Body of pancreas (tissue), 4 donors: ENCODE data around the gene SLC19A3. TPM values are rescaled to one million over a fixed set of nuclear protein-coding genes. Genes with fewer than 3 reads are reported as not detected.
"Not testable (repeated sequence)": the region's sequence is repeated elsewhere in the genome, so short reads cannot be mapped to it uniquely, and the experiment has no call there.

Source experiments
- ATAC-seq: fragments of 150-250 bp; one replicate; pipeline ENCODE4 v1.9.1; 2016
- DNase-seq, 4 donors: peaks; one replicate each; pipeline ENCODE4 v3.0.0-alpha.2; 2019
- H3K27ac ChIP-seq, 4 donors: fragments of 200-600 bp; sonication (generic); 1 replicate in 3 of 4; 2 replicates in 1 of 4; pipeline versions ENCODE4 v1.5.1 to v1.6.1; 2016 to 2019; ENCODE audit warnings: mild to moderate bottlenecking in 1 of 4, mixed read lengths in 1 of 4, moderate library complexity in 1 of 4
- H3K27me3 ChIP-seq, 2 donors: fragments of 200-600 bp; sonication (generic); one replicate each; pipeline ENCODE4 v1.6.0; 2016; ENCODE audit warnings: mild to moderate bottlenecking in 1 of 2
- H3K36me3 ChIP-seq, 2 donors: fragments of 200-600 bp; sonication (generic); replicated peaks in 1 of 2; 2 replicates each; pipeline ENCODE4 v1.5.1; 2016; ENCODE audit warnings: low read depth in 2 of 2; ENCODE audit not compliant: insufficient read depth in 1 of 2
- H3K4me1 ChIP-seq: fragments of 200-600 bp; sonication (generic); one replicate; pipeline ENCODE4 v1.6.0; 2016
- H3K4me3 ChIP-seq, 2 donors: fragments of 200-600 bp; sonication (generic); 1 replicate in 1 of 2; 2 replicates in 1 of 2; pipeline ENCODE4 v1.5.1; 2016 to 2019
- H3K9me3 ChIP-seq, 3 donors: fragments of 200-600 bp; sonication (generic); 1 replicate in 2 of 3; 2 replicates in 1 of 3; pipeline ENCODE4 v1.5.1; 2016
- CTCF ChIP-seq, 7 experiments: fragments of 450-650 bp in 4 of 7; fragments of 200-600 bp in 3 of 7; sonication (generic) in 3 of 7; IDR thresholded peaks; one replicate each; pipeline ENCODE4 v1.5.1; 2016 to 2019; ENCODE audit warnings: antibody characterized with exemption in 7 of 7
- POLR2A ChIP-seq, 3 donors: fragments of 450-650 bp; IDR thresholded peaks; one replicate each; pipeline ENCODE4 v1.6.1; 2016; ENCODE audit warnings: antibody characterized with exemption in 3 of 3, mild to moderate bottlenecking in 2 of 3
- WGBS, 2 donors: methylation state at CpG; one replicate each; pipeline ENCODE4 v1.1.5; 2017; 5-methylcytosine and 5-hydroxymethylcytosine counted together
- intact Hi-C: fragments of 100-400 bp; cut with DNase I; formaldehyde crosslinking; loops from one replicate; pipeline ENCODE4 v1.15.1; 2023
- total RNA-seq, 2 donors: library from RNA; depleted of rRNA; stranded (reverse); fragments of >200 nt; gene quantifications; one replicate each; pipeline ENCODE4 v1.1.0, GENCODE V29; 2016

Gene SLC19A3
- total RNA-seq, 2 donors from 2014 or later: 11.7 to 23.4 TPM

DNA sequence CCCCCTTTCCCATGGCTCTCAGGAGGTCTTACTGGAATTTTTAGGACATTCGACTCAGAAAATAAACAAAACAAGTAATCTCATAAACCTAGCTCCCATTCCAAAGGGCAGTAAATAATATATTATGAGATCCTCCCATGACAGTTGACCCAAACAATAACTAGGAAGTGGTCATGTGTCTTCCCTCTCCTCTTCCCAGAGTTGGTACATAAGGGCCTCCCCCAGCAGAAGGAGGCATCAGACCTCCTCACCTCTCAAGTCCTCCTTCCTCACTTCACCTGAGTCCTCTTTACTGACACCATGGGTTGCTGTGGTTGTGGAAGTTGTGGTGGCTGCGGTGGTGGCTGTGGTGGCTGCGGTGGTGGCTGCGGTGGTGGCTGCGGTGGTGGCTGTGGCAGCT, 10.2 kb upstream of the SLC19A3 start, which contains the start of gene SCYGR7:
SCYGR7 (plus strand) TSS at position 301 of the 400 bp plus-strand sequence; CDS start at position 301, 0 bp downstream.
- H3K27ac ChIP-seq: no peak within 1 kb of the TSS
- DNase-seq (no peak), ATAC-seq (no peak)
- H3K36me3 ChIP-seq: no peaks in the 10 kb centered on the region
- 59 to 89% methylated on average over 1 to 5 of the region's 5 CpGs for whole genome bisulfite sequencing, 2 donors
- no peak within 1 kb of the TSS for H3K4me3 ChIP-seq
- no peaks in the 10 kb centered on the region for H3K9me3 ChIP-seq
- TF ChIP-seq POLR2A (IDR thresholded peaks at IDR 0.05) (no peak), CTCF (IDR thresholded peaks at IDR 0.05) (no peak)
- H3K27me3 ChIP-seq: no peaks in the 10 kb centered on the region
- no peaks in the 10 kb centered on the region for H3K4me1 ChIP-seq
- intact Hi-C loops: no loop called here

- Histone ChIP-seq H3K9me3 (no peaks in the 10 kb centered on the region), H3K36me3 (no peaks in the 10 kb centered on the region), H3K4me1 (no peaks in the 10 kb centered on the region), H3K4me3 (no peak within 1 kb of the TSS), H3K27ac (no peak within 1 kb of the TSS), H3K27me3 (no peaks in the 10 kb centered on the region)
- intact Hi-C loops: no loop called here
- ATAC-seq: no peak
- 77 to 86% methylated on average over 6 to 15 of the region's 15 CpGs for WGBS, 2 donors
- DNase-seq: no peak
- TF ChIP-seq POLR2A (IDR thresholded peaks at IDR 0.05) (no peak), CTCF (IDR thresholded peaks at IDR 0.05) (no peak)
Observed at GRCh38 chr2:227724394-227725039, 6.7 kb upstream of the SLC19A3 start, which contains the start of gene SCYGR6. Gene SCYGR6 (minus strand): TSS chr2:227724757. CDS start chr2:227724757, 0 bp downstream.

DNA sequence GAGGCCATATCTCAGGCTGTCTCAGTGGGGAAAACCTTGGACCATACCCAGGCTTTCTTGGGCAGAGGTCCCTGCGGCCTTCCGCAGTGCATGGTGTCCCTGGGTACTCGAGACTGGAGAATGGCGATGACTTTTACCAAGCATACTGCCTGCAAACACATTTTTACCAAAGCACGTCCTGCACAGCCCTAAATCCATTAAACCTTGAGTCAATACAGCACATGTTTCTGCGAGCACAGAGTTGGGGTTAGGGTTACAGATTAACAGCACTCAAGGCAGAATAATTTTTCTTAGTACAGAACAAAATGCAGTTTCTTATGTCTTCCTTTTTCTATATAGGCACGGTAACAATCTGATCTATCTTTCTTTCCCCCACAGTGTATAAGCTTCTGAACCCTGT, 5.0 kb upstream of the SLC19A3 start:
- H3K27me3 ChIP-seq, H3K4me1 ChIP-seq, ATAC-seq, intact Hi-C loops, H3K4me3 ChIP-seq, H3K9me3 ChIP-seq, H3K36me3 ChIP-seq, H3K27ac ChIP-seq, DNase-seq: not testable (repeated sequence)
- 34 to 35% methylated on average over 7 of the region's 7 CpGs for WGBS, 2 donors

DNA sequence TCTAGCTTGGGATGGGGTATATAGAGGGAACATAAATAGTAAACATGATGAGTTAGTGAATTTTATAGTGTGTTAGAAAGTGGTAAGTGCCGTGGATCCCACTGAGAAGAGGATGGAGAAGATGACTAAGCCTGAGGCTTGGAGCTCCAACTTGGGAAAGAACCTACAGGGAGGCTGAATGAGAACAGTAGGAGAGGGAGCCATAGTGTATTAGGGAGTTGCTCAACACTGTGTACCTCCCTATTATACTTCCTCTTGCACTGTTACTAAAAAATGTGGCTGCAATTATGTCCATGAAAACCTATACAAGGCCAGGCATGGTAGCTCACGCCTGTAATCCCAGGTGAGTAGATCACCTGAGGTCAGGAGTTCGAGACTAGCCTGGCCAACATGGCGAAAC, 2.9 kb upstream of the SLC19A3 start:
- DNase-seq (no peak), ATAC-seq (no peak)
- H3K27me3 ChIP-seq: no peaks in the 10 kb centered on the region
- H3K4me3 ChIP-seq: no peak overlapping the region
- H3K4me1 ChIP-seq: peaks cover 14% of the 10 kb centered on the region
- intact Hi-C loops: no loop called here
- no peaks in the 10 kb centered on the region for H3K36me3 ChIP-seq
- TF ChIP-seq CTCF (IDR thresholded peaks at IDR 0.05) (no peak), POLR2A (IDR thresholded peaks at IDR 0.05) (no peak)
- H3K9me3 ChIP-seq: no peaks in the 10 kb centered on the region
- no peak overlapping the region for H3K27ac ChIP-seq
- 77 to 86% methylated on average over 4 of the region's 4 CpGs for whole genome bisulfite sequencing, 2 donors

DNA sequence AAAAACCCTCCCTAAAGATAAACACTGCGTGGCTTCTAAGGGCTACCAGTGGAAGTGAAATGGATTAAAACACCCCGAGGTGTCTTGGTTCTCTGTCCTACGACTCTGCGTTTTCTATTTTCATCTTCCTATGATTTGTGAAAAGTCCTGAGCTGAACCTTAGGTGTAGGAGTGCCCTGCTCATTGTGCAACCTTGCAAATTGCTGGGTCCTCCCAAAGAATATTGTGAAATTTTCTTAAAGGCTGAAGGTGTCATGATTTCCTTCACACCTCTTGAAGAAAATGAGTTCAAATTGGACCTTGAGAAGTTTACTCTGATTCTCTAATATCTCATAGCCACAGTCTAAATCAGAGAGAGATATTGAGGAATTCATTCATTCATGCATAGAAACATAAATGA, 1.8 kb upstream of the SLC19A3 start:
- Histone ChIP-seq H3K4me3 (no peak overlapping the region), H3K9me3 (no peaks in the 10 kb centered on the region), H3K4me1 (peaks cover 14% of the 10 kb centered on the region), H3K27ac (no peak overlapping the region), H3K36me3 (no peaks in the 10 kb centered on the region), H3K27me3 (no peaks in the 10 kb centered on the region)
- TF ChIP-seq CTCF (IDR thresholded peaks at IDR 0.05) (no peak), POLR2A (IDR thresholded peaks at IDR 0.05) (no peak)
- WGBS, 2 donors: 80 to 87% methylated on average over 4 of the region's 4 CpGs
- intact Hi-C loops: no loop called here
- ATAC-seq: no peak
- no peak for DNase-seq
